Keratinocyte (primary cell): ENCODE results near the gene QTRT2. TPM values are rescaled to one million over a fixed set of nuclear protein-coding genes. Genes with fewer than 3 reads are reported as not detected.

Experiments used
- DNase-seq: peaks from one replicate; pipeline ENCODE4 v3.0.0-alpha.2; 2011; ENCODE audit warnings: low read depth, missing footprints, low spot score
- FAIRE-seq: peaks from 2 replicates; lab custom pipeline; 2011; peaks lifted over from hg19 to GRCh38; lab: Jason Lieb, UNC
- H2AFZ ChIP-seq: 2 replicates; pipeline ENCODE4 v1.6.0; 2012; ENCODE audit warnings: low read length, control low read depth, inconsistent platforms; ENCODE audit not compliant: control insufficient read depth
- H3K27ac ChIP-seq: 2 replicates; pipeline ENCODE4 v1.5.1; 2011; ENCODE audit warnings: low read length; ENCODE audit not compliant: control insufficient read depth, insufficient read depth
- H3K27me3 ChIP-seq: 3 replicates; pipeline ENCODE4 v1.6.0; 2011; ENCODE audit warnings: low read length; ENCODE audit not compliant: control insufficient read depth, insufficient read depth; ENCODE audit errors: extremely low read depth
- H3K36me3 ChIP-seq, 2 experiments: 2 replicates in 1 of 2; 3 replicates in 1 of 2; pipeline ENCODE4 v1.5.1; 2011; ENCODE audit warnings: low read length in 2 of 2, mild to moderate bottlenecking in 1 of 2; ENCODE audit not compliant: control insufficient read depth in 2 of 2, insufficient read depth in 2 of 2; ENCODE audit errors: extremely low read depth in 1 of 2
- H3K4me1 ChIP-seq: 3 replicates; pipeline ENCODE4 v1.5.1; 2011; ENCODE audit warnings: low read length; ENCODE audit not compliant: control insufficient read depth, insufficient read depth; ENCODE audit errors: extremely low read depth
- H3K4me2 ChIP-seq: 3 replicates; pipeline ENCODE4 v1.6.0; 2011; ENCODE audit warnings: low read depth, low read length; ENCODE audit not compliant: control insufficient read depth, insufficient read depth; ENCODE audit errors: extremely low read depth
- H3K4me3 ChIP-seq, 3 experiments: fragments of 200-600 bp in 1 of 3; sonication (generic) in 1 of 3; 2 replicates in 2 of 3; 3 replicates in 1 of 3; pipeline ENCODE4 v1.5.1; 2011 to 2016; ENCODE audit warnings: low read length in 3 of 3, mild to moderate bottlenecking in 3 of 3, control low read depth in 2 of 3, inconsistent platforms in 1 of 3, low read depth in 1 of 3, mixed read lengths in 1 of 3, mixed run types in 1 of 3, moderate library complexity in 1 of 3; ENCODE audit not compliant: control insufficient read depth in 2 of 3, insufficient read depth in 2 of 3; ENCODE audit errors: extremely low read depth in 1 of 3
- H3K79me2 ChIP-seq: 2 replicates; pipeline ENCODE4 v1.6.0; 2012; ENCODE audit warnings: low read length; ENCODE audit not compliant: control insufficient read depth, insufficient read depth
- H3K9ac ChIP-seq: 3 replicates; pipeline ENCODE4 v1.6.0; 2011; ENCODE audit warnings: low read length; ENCODE audit not compliant: control insufficient read depth, insufficient read depth; ENCODE audit errors: extremely low read depth
- H3K9me1 ChIP-seq: 3 replicates; pipeline ENCODE4 v1.6.0; 2011; ENCODE audit warnings: low read length; ENCODE audit not compliant: control insufficient read depth, insufficient read depth; ENCODE audit errors: extremely low read depth
- H3K9me3 ChIP-seq: 2 replicates; pipeline ENCODE4 v1.5.1; 2012; ENCODE audit warnings: low read depth, low read length; ENCODE audit not compliant: control insufficient read depth
- H4K20me1 ChIP-seq: 3 replicates; pipeline ENCODE4 v1.6.0; 2011; ENCODE audit warnings: low read length; ENCODE audit not compliant: control insufficient read depth, insufficient read depth; ENCODE audit errors: extremely low read depth
- EZH2 ChIP-seq: IDR thresholded peaks from one replicate; pipeline ENCODE4 v1.6.1; 2012; ENCODE audit warnings: inconsistent platforms, mild to moderate bottlenecking, low read length, moderate library complexity
- dilution Hi-C: fragments of 300-500 bp; cut with MboI; formaldehyde crosslinking; loops from one replicate; pipeline ENCODE4 v1.7.0; 2020; ENCODE audit warnings: low sequenced_read_pairs; ENCODE audit not compliant: extremely low pct_ligation_motif_present
- polyA plus RNA-seq, 5 experiments: library from polyadenylated mRNA; depleted of rRNA in 3 of 5; stranded (reverse) in 3 of 5; stranded (forward) in 1 of 5; unstranded in 1 of 5; fragments of >200 nt; gene quantifications; 1 replicate in 1 of 5; 2 replicates in 3 of 5; 3 replicates in 1 of 5; pipeline versions ENCODE4 v1.2.1 to v1.2.3, GENCODE V29; 2011 to 2012; ENCODE audit warnings: missing spikeins in 2 of 5, low read depth in 1 of 5, low replicate concordance in 1 of 5
- TF ChIP-seq, protein P1 (sequence below), 3 experiments: IDR thresholded peaks in 1 of 3; conservative IDR thresholded peaks in 1 of 3; optimal IDR thresholded peaks in 1 of 3; 2 replicates in 2 of 3; 3 replicates in 1 of 3; pipeline versions ENCODE3 to v1.5.1; 2011; ENCODE audit warnings: low read length in 3 of 3, mild to moderate bottlenecking in 3 of 3, moderate library complexity in 2 of 3, control low read depth in 1 of 3, inconsistent platforms in 1 of 3; ENCODE audit not compliant: insufficient read depth in 2 of 3; ENCODE audit errors: extremely low read depth in 1 of 3

Gene QTRT2
- polyA plus RNA-seq, 1 donor (not counting 4 experiments of a cell fraction or from before 2014, with no cell fraction given), result 18.3 TPM

DNA sequence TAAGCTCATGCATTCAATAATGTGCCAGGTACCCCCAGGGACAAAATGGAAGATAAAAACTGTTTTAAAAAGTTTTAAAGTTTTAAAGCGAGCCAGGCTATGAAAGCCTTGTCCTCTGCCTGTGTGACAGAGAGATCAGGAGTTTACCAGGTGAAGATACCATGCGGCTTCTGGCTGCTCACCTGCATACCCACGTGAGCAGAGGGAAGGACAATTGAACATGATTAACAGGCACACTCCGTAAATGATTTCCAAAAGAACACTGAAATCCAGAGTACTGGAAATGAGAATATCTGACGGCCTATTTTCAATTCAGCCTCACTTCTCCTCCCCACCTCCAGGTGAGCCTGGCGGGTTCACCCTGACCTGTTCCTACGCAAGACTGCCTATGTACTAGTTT is 42.3 kb upstream of the QTRT2 start:
- no peak for FAIRE-seq
- no peak for TF ChIP-seq EZH2
- TF ChIP-seq, protein P1, sequence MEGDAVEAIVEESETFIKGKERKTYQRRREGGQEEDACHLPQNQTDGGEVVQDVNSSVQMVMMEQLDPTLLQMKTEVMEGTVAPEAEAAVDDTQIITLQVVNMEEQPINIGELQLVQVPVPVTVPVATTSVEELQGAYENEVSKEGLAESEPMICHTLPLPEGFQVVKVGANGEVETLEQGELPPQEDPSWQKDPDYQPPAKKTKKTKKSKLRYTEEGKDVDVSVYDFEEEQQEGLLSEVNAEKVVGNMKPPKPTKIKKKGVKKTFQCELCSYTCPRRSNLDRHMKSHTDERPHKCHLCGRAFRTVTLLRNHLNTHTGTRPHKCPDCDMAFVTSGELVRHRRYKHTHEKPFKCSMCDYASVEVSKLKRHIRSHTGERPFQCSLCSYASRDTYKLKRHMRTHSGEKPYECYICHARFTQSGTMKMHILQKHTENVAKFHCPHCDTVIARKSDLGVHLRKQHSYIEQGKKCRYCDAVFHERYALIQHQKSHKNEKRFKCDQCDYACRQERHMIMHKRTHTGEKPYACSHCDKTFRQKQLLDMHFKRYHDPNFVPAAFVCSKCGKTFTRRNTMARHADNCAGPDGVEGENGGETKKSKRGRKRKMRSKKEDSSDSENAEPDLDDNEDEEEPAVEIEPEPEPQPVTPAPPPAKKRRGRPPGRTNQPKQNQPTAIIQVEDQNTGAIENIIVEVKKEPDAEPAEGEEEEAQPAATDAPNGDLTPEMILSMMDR (optimal IDR thresholded peaks at IDR 0.05 in 1 of 3, IDR thresholded peaks at IDR 0.05 in 1 of 3, conservative IDR thresholded peaks at IDR 0.05 in 1 of 3; ENCODE audit: extremely low read depth in 1 of 3, insufficient read depth in 2 of 3, low read length in 3 of 3), result no peak

DNA sequence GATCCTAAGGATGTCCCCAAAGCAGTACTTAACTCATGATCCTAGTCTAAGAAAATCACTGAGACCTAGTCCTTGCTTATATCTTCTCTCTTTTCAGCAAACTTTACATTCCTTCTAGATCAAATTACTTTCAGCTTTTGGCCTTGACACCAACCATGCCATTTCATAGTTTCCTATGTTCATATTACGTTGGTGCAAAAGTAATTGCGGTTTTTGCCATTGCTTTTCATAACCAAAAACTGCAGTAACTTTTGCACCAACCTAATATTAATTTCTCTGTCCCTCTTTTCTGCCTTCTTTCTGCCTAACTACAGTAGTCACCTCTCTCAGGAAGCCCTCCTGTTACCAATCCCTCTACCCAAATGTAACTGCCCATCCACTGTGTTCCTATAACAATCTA is 37.1 kb upstream of the QTRT2 start:
- Histone ChIP-seq H3K9me1 (no peaks in the 10 kb centered on the region), H3K9me3 (no peaks in the 10 kb centered on the region), H3K4me3 (no peak overlapping the region), H3K36me3 (no peaks in the 10 kb centered on the region), H4K20me1 (no peaks in the 10 kb centered on the region), H2AFZ (no peak overlapping the region), H3K4me1 (no peaks in the 10 kb centered on the region), H3K9ac (no peak overlapping the region), H3K4me2 (no peak overlapping the region), H3K27me3 (no peaks in the 10 kb centered on the region), H3K27ac (no peak overlapping the region), H3K79me2 (no peaks in the 10 kb centered on the region)
- DNase-seq (no peak), FAIRE-seq (no peak)
- no peak for TF ChIP-seq EZH2
- TF ChIP-seq, protein P1 (optimal IDR thresholded peaks at IDR 0.05 in 1 of 3, IDR thresholded peaks at IDR 0.05 in 1 of 3, conservative IDR thresholded peaks at IDR 0.05 in 1 of 3; ENCODE audit: extremely low read depth in 1 of 3, insufficient read depth in 2 of 3, low read length in 3 of 3), result no peak
- dilution Hi-C loops, result no loop called here

More for the DNA sequence above, 42.3 kb upstream of the QTRT2 start:
- H3K27me3 ChIP-seq, result no peaks in the 10 kb centered on the region
- H3K27ac ChIP-seq, result no peak overlapping the region
- dilution Hi-C loops, result no loop called here
- no peaks in the 10 kb centered on the region for H3K9me1 ChIP-seq
- no peak overlapping the region for H2AFZ ChIP-seq
- H3K9ac ChIP-seq, result no peak overlapping the region
- no peaks in the 10 kb centered on the region for H4K20me1 ChIP-seq
- no peak overlapping the region for H3K4me3 ChIP-seq
- no peaks in the 10 kb centered on the region for H3K4me1 ChIP-seq
- H3K36me3 ChIP-seq, result no peaks in the 10 kb centered on the region
- H3K4me2 ChIP-seq, result no peak overlapping the region
- no peaks in the 10 kb centered on the region for H3K79me2 ChIP-seq
- no peak for DNase-seq
- H3K9me3 ChIP-seq, result no peaks in the 10 kb centered on the region
